BLaER1 treated with 17β-estradiol and CSF1 and Interleukin-3, amounts not matched to agents 10 nM and 100 nM (cell line): ENCODE measurements around the gene APBA2.
"Not testable (repeated sequence)": the region's sequence is repeated elsewhere in the genome, so short reads cannot be mapped to it uniquely, and the experiment has no call there.

ENCODE experiments used
- H3K27ac ChIP-seq, 11 experiments: shearing (Covaris generic); formaldehyde crosslinking; 2 replicates each; pipeline ENCODE4 v1.8.1; 2022
- H3K27me3 ChIP-seq, 11 experiments: shearing (Covaris generic); formaldehyde crosslinking; 2 replicates each; pipeline ENCODE4 v1.8.1; 2022
- H3K36me3 ChIP-seq, 11 experiments: shearing (Covaris generic); formaldehyde crosslinking; 2 replicates each; pipeline ENCODE4 v1.8.1; 2022
- H3K4me1 ChIP-seq, 10 experiments: shearing (Covaris generic); formaldehyde crosslinking; 2 replicates each; pipeline ENCODE4 v1.8.1; 2022
- H3K4me2 ChIP-seq, 11 experiments: shearing (Covaris generic); formaldehyde crosslinking; 2 replicates each; pipeline ENCODE4 v1.8.1; 2022
- H3K4me3 ChIP-seq, 10 experiments: shearing (Covaris generic); formaldehyde crosslinking; 2 replicates each; pipeline ENCODE4 v1.8.1; 2022
- H3K9ac ChIP-seq, 11 experiments: shearing (Covaris generic); formaldehyde crosslinking; 2 replicates each; pipeline ENCODE4 v1.8.1; 2022
- H3K9me3 ChIP-seq, 11 experiments: shearing (Covaris generic); formaldehyde crosslinking; replicated peaks in 1 of 11; 2 replicates each; pipeline ENCODE4 v1.8.1; 2022
- H4K20me1 ChIP-seq, 11 experiments: shearing (Covaris generic); formaldehyde crosslinking; 2 replicates each; pipeline ENCODE4 v1.8.1; 2022
- Cebpa-rat ChIP-seq, 11 experiments: shearing (Covaris generic); IDR thresholded peaks; 2 replicates each; pipeline ENCODE4 v1.8.1; 2022

The APBA2 gene

GRCh38 chr15:29151484-29151857 is 265.7 kb downstream of the APBA2 start:
- Histone ChIP-seq H3K9ac (no peak overlapping the region), H4K20me1 (no peaks in the 10 kb centered on the region), H3K27ac (no peak overlapping the region), H3K27me3 (no peaks in the 10 kb centered on the region), H3K9me3 (peaks cover 6 to 16% (median 11%) of the 10 kb centered on the region in 11 experiments; a peak in 13 of 22 replicates), H3K4me1 (no peaks in the 10 kb centered on the region), H3K4me3 (no peak overlapping the region), H3K36me3 (no peaks in the 10 kb centered on the region), H3K4me2 (no peak overlapping the region)
- TF ChIP-seq Cebpa-rat (IDR thresholded peaks at IDR 0.05) = no peak

- Histone ChIP-seq H3K4me1 (peaks cover 0 to 6% (median 2%) of the 10 kb centered on the region in 10 experiments; a peak in 5 of 20 replicates), H3K27me3 (no peaks in the 10 kb centered on the region), H3K9me3 (peaks cover 26 to 38% (median 35%) of the 10 kb centered on the region in 11 experiments), H3K4me3 (no peak overlapping the region), H3K36me3 (no peaks in the 10 kb centered on the region), H3K27ac (no peak overlapping the region), H4K20me1 (no peaks in the 10 kb centered on the region), H3K9ac (no peak overlapping the region), H3K4me2 (no peak overlapping the region)
- TF ChIP-seq Cebpa-rat (IDR thresholded peaks at IDR 0.05) = no peak
Observed at GRCh38 chr15:29156521-29156920, 270.7 kb downstream of the APBA2 start.

- peaks cover 33 to 48% (median 40%) of the 10 kb centered on the region in 11 experiments for H3K9me3 ChIP-seq
- no peak overlapping the region for H3K9ac ChIP-seq
- TF ChIP-seq Cebpa-rat (IDR thresholded peaks at IDR 0.05) = no peak
- H3K27me3 ChIP-seq = no peaks in the 10 kb centered on the region
- H4K20me1 ChIP-seq = no peaks in the 10 kb centered on the region
- no peak overlapping the region for H3K27ac ChIP-seq
- H3K4me3 ChIP-seq = no peak overlapping the region
- peaks cover 0 to 6% (median 2%) of the 10 kb centered on the region in 10 experiments; a peak in 5 of 20 replicates for H3K4me1 ChIP-seq
- no peak overlapping the region for H3K4me2 ChIP-seq
- H3K36me3 ChIP-seq = no peaks in the 10 kb centered on the region
Observed at GRCh38 chr15:29159771-29160455, 274.1 kb downstream of the APBA2 start.

GRCh38 chr15:29162411-29162810 is 276.6 kb downstream of the APBA2 start:
- Histone ChIP-seq H3K4me2 (no peak overlapping the region), H3K27ac (no peak overlapping the region), H3K4me3 (no peak overlapping the region), H4K20me1 (no peaks in the 10 kb centered on the region), H3K9ac (no peak overlapping the region), H3K9me3 (peaks cover 33 to 48% (median 40%) of the 10 kb centered on the region in 11 experiments), H3K4me1 (peaks cover 0 to 6% (median 2%) of the 10 kb centered on the region in 10 experiments; a peak in 5 of 20 replicates), H3K36me3 (no peaks in the 10 kb centered on the region), H3K27me3 (no peaks in the 10 kb centered on the region)
- no peak for TF ChIP-seq Cebpa-rat (IDR thresholded peaks at IDR 0.05)

GRCh38 chr15:29167122-29167521 is 281.3 kb downstream of the APBA2 start:
- not testable (repeated sequence) for H3K27me3 ChIP-seq, H3K4me3 ChIP-seq, H3K9ac ChIP-seq, H3K4me2 ChIP-seq, H3K36me3 ChIP-seq, H3K27ac ChIP-seq, H3K4me1 ChIP-seq, H4K20me1 ChIP-seq
- peaks cover 5 to 20% (median 11%) of the 10 kb centered on the region in 11 experiments for H3K9me3 ChIP-seq
